Epithelial cell of esophagus (primary cell): ENCODE measurements around the gene SNX11.

ENCODE experiments used
- DNase-seq: peaks from one replicate; pipeline ENCODE4 v3.0.0; 2010; ENCODE audit warnings: low read depth
- H3K4me3 ChIP-seq: 2 replicates; pipeline ENCODE4 v1.5.1; 2011; ENCODE audit warnings: mild to moderate bottlenecking, low read length, control low read depth
- TF ChIP-seq, protein P1 (sequence below): IDR thresholded peaks from 2 replicates; pipeline ENCODE4 v1.5.1; 2011; ENCODE audit warnings: low read depth, mild to moderate bottlenecking, low read length, control low read depth, inconsistent platforms; ENCODE audit not compliant: insufficient read depth; ENCODE audit errors: missing control alignments

The SNX11 gene, protein sequence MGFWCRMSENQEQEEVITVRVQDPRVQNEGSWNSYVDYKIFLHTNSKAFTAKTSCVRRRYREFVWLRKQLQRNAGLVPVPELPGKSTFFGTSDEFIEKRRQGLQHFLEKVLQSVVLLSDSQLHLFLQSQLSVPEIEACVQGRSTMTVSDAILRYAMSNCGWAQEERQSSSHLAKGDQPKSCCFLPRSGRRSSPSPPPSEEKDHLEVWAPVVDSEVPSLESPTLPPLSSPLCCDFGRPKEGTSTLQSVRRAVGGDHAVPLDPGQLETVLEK

DNA sequence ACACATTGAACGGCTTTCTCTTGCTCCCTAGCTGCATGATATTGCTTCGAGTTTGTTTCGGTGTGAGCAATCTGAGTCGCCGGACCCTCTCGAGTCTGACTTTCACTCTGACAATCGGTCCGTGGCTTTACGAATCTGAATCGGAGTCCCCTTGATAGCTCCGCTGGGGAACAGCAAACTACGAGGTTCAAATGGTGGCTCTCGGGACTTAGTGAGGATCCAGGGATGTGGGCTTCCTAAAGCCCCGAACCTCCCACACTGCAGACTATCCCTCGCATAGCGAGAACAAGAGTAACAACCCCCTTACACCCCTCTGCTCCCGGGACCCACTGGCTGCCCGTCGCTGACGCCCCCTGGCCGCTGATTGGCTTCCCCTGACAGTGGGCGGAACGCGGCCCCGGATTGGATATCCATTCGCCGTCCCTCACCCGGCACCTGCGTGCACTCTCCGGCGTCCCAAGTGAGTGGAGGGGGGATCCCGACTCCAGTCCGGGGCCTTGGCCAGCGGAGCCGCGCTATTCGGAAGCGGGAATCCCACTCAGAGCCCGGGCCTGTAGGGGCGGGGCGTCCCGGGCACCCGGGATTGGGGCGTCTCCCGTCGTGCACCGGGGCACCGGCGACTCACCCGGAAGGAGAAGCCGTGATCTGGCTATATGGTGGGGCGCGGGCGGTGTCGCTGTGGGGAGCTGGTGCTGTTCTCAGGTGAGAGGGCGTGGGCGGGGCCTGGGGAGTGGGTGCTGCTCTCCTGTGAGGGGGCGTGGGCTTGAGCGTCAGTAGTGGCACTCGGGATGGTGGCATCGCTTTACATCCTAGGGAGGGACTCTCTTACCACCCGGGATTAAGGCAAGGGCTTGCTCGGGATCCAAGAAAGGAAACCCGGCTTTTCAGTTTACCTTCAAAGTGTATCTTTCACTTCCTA lies at the start of gene SNX11:
SNX11 (plus strand) TSS at position 630 of the 919 bp plus-strand sequence. CDS start 4,278 bp downstream, outside the sequence.
- TF ChIP-seq, protein P1, sequence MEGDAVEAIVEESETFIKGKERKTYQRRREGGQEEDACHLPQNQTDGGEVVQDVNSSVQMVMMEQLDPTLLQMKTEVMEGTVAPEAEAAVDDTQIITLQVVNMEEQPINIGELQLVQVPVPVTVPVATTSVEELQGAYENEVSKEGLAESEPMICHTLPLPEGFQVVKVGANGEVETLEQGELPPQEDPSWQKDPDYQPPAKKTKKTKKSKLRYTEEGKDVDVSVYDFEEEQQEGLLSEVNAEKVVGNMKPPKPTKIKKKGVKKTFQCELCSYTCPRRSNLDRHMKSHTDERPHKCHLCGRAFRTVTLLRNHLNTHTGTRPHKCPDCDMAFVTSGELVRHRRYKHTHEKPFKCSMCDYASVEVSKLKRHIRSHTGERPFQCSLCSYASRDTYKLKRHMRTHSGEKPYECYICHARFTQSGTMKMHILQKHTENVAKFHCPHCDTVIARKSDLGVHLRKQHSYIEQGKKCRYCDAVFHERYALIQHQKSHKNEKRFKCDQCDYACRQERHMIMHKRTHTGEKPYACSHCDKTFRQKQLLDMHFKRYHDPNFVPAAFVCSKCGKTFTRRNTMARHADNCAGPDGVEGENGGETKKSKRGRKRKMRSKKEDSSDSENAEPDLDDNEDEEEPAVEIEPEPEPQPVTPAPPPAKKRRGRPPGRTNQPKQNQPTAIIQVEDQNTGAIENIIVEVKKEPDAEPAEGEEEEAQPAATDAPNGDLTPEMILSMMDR, result peak; percentile 4
- H3K4me3 ChIP-seq, result peak within 1 kb of the TSS; percentile 91
- DNase-seq, result peak; percentile 90

DNA sequence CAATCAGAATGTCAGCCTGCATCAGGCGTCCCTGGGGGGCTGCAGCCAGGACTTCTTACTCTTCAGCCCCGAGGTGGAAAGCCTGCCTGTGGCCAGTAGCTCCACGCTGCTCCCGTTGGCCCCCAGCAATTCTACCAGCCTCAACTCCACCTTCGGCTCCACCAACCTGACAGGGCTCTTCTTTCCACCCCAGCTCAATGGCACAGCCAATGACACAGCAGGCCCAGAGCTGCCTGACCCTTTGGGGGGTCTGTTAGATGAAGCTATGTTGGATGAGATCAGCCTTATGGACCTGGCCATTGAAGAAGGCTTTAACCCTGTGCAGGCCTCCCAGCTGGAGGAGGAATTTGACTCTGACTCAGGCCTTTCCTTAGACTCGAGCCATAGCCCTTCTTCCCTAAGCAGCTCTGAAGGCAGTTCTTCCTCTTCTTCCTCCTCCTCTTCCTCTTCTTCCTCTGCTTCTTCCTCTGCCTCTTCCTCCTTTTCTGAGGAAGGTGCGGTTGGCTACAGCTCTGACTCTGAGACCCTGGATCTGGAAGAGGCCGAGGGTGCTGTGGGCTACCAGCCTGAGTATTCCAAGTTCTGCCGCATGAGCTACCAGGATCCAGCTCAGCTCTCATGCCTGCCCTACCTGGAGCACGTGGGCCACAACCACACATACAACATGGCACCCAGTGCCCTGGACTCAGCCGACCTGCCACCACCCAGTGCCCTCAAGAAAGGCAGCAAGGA lies 49.0 kb upstream of the SNX11 start:
- H3K4me3 ChIP-seq, result no peak overlapping the region
- no peak for DNase-seq
- TF ChIP-seq, protein P1, result no peak

DNA sequence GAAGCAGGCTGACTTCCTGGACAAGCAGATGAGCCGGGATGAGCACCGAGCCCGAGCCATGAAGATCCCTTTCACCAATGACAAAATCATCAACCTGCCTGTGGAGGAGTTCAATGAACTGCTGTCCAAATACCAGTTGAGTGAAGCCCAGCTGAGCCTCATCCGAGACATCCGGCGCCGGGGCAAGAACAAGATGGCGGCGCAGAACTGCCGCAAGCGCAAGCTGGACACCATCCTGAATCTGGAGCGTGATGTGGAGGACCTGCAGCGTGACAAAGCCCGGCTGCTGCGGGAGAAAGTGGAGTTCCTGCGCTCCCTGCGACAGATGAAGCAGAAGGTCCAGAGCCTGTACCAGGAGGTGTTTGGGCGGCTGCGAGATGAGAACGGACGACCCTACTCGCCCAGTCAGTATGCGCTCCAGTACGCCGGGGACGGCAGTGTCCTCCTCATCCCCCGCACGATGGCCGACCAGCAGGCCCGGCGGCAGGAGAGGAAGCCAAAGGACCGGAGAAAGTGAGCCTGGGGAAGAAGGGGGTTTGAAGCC lies 48.4 kb upstream of the SNX11 start:
- no peak for DNase-seq
- TF ChIP-seq, protein P1, result no peak
- H3K4me3 ChIP-seq, result no peak overlapping the region

DNA sequence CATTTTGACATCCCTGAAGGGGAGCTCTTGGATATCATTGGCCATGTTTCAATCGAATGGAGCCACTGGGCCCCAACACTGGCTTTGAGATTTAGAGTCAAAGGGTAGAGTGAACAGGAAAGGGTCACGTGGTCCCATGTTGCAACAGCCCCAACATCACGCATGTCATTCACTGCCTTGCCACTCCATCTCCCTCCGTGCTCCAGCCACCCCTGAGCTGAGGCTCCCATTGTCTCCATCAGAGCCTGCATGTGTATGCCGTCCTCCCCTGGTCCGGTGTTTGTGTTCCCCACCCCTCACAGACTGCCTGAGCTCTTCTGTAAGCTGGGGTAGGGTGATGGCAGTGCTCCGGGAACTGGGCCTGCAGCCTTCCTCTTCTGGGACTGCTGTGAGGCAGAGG lies 47.3 kb upstream of the SNX11 start:
- TF ChIP-seq, protein P1, result no peak

DNA sequence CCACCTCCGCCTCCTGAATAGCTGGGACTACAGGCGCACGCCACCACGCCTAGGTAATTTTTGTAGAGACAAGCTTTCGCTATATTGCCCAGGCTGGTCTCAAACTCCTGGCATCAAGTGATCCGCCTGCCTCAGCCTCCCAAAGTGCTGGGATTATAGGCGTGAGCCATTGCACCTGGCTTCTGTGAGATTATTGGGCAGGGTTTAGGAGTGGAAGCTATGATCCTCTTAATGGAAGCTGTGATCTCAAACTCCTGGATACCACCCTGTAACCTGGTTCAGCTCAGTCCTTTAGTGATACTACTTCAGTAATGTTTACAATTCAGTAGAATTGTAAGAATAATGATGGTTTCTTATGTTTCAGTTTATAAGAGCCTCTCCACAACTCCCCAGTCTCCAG lies 45.3 kb upstream of the SNX11 start:
- DNase-seq, result no peak
- TF ChIP-seq, protein P1, result no peak
- no peak overlapping the region for H3K4me3 ChIP-seq

More for the DNA sequence above, 47.3 kb upstream of the SNX11 start:
- DNase-seq, result no peak
- H3K4me3 ChIP-seq, result no peak overlapping the region

DNA sequence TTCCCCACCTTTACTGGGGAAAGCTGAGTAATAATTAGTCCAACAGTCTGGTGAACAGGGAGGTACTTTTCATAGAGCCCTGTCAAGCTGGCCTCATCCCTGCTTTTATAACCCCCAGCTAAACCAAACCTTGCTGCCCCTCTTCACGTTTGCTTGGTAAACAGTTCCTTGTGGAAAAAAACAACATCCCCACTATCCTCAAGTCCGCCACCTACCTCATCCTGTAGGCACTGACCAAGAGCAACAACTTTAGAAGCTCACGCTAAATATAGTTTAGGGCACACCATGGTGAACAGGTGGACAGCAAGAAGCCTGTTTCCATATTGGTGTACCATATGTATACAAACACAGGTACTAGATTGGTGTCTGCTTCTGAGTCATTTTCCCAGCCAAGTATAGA lies 42.9 kb upstream of the SNX11 start:
- H3K4me3 ChIP-seq, result no peak overlapping the region
- TF ChIP-seq, protein P1, result no peak
- DNase-seq, result no peak
